K562 treated with DMSO at 1 percent for 4 hours (cell line): Measurements from ENCODE around the gene ZNF736. TPM values are rescaled to one million over a fixed set of nuclear protein-coding genes. Genes with fewer than 3 reads are reported as not detected.

Source experiments
- total RNA-seq: library from RNA; unstranded; fragments of 300-600 nt; gene quantifications from 2 replicates; pipeline ENCODE4 v1.2.3, GENCODE V29; 2022; ENCODE audit not compliant: insufficient read depth

Gene ZNF736
- 4.1 and 7.1 TPM in 2 replicates for total RNA-seq

DNA sequence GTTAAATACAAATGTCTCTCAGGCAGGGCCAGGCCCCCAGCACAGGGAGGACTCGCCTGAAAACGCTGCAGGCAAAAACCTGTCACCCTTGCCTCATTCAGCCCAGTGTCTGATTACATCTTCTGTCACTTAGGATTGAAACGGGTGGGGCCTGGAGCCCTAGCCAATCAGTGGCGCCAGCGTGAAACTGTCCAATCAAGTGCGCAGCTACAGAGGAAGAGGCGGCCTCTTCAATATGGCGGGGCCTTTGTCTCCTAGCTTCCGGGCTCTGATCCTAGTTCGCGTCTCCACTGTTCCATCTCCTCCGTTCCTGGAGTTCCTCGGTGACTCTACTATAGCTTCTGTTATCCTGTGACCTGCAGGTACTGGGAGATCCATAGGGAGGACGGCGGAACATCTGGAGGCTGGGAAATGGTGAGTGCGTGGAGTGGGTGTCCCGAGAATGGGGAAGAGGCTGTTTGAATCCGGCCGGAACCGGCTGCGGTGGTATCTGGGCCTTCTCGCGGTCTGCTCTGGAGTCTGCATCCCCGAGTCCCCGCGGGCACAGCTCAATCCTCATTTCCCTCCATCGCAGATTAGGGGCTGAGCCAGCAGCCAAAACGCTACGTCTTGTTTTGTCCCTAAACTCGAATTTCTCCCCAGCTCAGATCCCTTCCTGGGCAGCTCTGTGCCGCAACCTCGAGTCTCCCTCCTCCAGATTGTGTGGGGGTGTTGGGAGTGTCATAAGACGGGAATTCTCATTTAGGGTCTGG, at the start of gene ZNF736:
Gene ZNF736, plus strand, starts transcription at position 222 of the 752 bp plus-strand sequence. Its CDS starts 190 bp downstream, at position 412.

Other genes with a start within 250 kb of the ZNF736 start
- not detected in 2 replicates for gene ZNF735, start 106.8 kb upstream of the ZNF736 start, total RNA-seq
- not detected in 2 replicates for gene ZNF679, start 85.5 kb upstream of the ZNF736 start, total RNA-seq
- 5.1 and 5.2 TPM in 2 replicates for gene ZNF680, start 249.1 kb downstream of the ZNF736 start, total RNA-seq